ENCODE data around the gene CARD19.

Gene CARD19

DNA sequence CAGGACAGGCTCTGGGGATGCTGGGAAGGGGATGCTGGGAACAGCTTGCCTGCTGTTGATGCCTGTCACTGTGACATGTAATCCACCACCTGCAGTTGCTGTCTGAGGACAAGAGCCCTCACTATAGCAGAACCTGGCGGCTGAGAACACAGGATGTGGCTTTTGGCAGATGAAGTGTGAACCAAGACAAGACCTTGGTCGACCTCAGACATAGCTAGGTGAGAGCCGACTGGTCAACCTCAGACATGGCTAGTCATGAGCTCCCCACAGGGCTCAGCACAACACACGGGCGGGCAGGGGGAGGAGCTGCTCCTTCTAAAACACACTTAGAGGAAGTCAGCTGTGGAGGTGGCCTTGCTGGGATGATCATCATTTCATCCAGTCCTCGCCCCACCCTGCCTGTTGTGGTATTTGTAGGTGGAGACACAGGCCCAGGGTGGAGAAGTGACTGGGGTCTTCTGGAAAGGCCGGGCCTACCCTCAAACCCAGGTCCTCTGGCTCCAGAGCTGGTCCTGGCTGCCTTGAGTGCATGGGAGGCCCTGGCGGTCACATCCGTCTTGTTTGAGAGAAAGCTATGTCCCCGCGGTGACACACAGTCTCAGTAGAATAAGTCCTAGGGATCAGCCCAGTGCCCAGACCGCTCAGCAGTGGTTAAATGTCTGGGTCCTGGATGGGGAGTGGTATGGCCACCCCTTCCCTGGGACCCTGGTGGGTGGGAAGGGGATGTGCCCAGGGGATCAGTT lies 31.5 kb upstream of the CARD19 start:
- DNase-seq: peak; percentile 89

DNA sequence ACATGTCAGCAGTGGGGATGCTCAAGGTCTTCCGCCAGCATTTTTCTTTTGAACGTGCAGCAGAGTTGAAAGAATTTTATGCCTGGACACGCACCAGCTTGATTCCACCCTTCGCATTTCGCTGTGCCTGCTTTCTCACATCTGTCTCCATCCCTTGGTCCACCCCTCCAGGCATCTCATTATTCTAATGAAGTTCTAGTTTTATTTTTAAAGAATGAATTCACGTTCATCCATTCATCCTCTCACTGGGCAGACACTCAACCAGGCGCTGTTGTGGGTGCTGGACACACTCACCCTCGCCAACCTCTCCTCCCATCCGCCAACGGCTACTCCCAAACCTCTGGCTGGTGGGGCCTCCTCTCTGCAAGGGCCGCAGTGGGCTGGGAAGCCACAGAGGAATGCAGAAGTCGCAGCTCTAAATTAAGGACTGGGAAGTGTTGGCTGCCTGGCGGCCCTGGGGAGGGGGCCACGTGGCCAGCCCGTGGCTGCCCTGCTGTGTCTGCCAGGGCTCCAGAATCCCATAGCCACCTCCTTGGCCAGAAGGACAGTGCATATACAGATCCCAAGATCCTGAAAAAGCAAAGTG lies 30.8 kb upstream of the CARD19 start:
- no peak for DNase-seq

DNA sequence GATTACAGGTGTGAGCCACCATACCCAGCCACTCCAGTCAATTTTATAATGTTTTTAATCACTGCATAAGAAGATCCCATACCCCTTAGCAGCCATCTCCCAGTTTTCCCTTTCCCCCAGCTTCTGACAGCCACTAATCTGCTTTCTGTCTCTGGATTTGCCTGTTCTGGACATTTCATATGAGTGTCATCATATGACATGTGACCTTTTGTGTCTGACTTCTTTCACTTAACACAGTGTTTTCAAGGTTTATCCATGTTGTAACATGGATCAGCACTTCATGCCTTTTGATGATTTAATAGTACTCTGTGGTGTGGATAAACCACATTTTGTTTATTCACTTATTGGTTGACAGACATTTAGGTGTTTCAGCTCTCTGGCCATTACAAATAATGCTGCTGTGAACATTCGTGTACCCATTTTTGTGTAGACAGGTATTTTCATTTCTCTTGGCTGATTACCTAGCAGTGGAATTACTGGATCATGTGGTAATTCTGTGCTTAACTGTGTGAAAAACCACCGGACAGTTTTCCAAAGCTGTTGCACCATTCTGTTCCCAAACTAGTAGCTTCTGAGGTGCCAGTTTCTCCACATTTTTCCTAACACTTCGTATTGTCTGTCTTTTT lies 28.9 kb upstream of the CARD19 start:
- DNase-seq: no peak

DNA sequence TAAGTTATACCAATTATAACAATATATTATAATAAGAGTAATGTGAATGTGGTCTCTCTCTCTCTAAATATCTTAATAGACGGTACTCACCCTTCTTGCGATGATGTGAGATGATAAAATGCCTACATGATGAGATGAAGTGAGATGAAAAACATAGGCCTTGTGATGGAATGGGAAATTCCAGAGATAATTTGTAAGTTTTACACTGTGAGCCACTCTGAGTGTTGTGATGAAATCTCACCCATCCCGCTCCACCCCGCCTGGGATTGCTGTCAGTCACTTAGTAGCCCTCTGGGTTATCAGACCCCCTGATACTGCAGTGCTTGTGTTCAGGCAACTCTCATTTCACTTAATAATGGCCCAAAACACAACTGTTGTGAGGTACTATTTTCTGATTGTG lies 27.1 kb upstream of the CARD19 start:
- no peak for DNase-seq

DNA sequence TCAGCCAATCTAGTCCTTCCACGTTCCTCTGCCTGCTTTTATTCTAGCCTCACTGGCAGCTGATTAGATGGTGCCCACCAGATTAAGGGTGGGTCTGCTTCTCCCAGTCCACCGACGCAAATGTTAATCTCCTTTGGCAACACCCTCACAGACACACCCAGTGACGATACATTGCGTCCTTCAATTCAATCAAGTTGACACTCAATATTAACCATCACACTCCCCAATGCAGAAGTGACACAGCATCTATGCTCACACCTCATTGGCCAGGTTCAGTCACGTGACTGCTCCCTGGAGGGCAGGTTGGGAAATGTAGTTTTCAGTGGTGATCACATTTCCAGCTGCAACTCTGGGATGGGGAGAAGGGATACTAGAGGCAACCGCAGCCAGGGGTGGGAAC lies 24.6 kb upstream of the CARD19 start:
- DNase-seq: no peak

DNA sequence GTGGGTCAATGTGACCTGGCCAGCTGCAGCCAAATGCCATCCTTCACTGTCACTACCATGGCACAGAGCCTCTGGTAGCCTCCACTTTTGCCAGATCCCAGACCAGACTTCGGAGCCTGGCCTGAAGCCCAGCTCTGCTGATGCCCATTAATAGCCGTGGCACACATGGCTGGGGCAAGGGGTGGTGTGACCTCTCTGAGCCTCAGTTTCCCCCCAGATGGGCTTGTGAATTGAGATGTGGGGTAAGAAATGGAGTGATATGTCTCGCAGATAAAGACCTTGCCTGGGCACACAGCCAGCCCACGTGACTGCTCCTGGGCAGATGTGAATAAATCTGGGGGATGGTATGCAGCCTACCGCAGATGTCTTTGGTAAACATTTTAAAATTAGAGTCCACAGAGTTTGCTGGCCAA lies 23.6 kb upstream of the CARD19 start:
- DNase-seq: no peak

DNA sequence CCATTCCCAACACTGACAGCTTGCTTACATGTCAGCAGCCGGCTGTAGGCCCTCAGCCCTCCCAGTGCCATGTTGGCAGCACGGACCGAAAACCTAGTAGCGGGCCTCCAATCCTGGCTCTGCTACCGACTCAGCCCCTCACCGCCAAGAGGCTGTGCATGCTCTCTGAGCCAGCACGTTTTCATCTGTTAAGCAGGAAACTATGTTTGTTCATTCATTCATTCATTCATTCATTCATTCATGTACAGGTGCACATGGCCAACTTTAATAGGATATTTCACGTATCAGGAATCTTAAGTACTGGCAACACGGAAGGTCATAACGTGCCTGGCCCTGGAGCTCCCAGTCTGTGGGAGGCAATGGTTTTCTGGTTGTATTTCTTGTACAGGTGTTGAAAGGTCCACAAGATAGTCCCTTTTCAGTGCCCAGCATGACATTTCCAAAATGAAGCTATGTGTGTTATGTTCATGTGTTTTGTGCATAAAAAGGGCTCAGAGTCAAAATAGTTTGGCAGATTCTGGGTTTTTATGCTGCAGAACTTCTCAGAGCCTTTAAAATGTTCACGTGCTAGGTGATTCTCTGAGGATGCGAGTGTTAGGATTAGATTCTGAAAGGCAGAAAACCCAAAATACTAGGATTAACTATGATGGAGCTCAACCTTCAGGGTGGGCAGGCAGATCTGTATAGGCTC lies 19.8 kb upstream of the CARD19 start:
- no peak for DNase-seq

DNA sequence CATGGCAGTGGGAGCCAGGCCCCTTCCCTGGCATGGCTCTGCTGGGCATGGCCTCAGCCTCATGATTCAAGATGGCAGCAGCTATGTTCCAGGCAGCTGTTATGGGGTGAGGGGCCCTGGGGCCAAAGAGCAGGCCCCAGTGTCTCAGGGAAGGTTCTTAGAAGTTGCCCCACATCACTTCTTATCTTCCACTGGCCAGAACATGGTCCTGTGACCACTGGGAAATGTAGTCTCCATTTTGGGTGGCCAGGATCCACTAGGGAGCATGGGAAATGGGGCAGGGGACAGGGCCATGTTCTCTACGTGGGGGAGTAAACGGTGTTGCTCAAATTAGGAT lies 19.3 kb upstream of the CARD19 start:
- DNase-seq: no peak

DNA sequence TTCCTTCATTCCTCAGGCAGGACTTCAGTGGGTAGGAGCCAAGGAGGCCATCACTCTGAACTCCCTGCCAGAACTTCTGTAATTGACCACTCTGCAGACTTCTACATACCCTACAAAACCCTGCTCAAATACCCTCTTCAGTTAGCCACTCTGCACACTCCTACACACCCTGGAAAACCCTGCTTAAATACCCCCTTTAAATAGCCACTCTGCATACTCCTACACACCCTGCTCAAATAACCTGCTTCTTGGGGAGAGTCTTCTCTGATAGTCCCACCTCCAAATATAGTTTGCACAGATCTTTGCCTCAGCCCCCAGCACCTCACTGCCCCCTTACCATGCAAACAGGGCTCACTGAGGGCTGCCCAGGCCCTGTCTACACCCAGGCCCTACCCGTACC lies 18.6 kb upstream of the CARD19 start:
- no peak for DNase-seq

DNA sequence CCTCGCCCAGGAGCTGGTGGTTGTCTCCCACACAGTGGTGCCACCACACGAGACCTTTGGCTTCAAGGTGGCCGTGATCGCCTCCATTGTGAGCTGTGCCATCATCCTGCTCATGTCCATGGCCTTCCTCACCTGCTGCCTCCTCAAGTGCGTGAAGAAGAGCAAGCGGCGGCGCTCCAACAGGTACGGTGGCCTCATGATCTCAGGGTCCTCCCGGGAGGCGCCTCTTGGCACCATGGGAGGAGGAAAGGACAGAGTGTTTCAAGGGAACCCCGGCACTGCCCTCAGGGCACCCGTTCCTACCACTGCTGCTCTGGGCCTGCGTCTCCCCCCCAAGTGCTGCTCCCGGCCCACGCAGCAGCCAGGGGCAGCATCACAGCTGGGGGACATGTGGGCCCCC lies 18.2 kb upstream of the CARD19 start:
- DNase-seq: no peak

DNA sequence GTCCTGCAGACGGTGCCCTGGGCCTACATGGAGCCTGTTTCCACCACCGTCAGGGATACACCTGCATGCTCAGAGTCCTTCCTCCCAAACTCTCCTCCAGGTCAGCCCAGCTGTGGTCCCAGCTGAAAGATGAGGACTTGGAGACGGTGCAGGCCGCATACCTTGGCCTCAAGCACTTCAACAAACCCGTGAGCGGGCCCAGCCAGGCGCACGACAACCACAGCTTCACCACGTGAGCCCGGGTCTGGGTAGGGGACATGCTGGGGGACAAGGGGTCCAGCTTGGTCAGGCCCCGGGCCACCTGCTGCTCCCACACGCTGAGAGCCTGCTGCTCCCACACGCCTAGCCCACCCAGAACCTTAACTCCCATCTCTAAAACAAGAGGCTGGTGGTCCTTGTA lies 16.6 kb upstream of the CARD19 start:
- DNase-seq: no peak

DNA sequence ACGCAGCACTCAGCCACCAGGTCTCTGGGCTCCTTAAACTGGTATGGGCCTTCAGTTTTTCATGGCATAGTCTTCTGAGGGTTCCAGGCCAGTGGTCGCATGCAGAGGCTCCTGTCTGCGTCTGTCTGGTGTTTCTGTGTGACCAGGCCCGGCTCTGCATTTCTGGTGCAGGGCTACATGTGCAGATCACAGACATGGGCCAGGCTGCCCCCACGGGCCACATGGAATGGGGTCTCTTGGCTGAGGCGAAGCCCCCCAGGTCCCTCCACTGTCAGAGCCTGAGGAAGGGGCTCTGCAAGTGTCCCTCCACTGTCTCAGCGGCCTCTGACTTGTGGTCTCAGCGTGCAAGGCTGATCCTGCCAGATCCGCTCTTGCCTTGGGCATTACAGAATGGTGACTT lies 15.6 kb upstream of the CARD19 start:
- no peak for DNase-seq

DNA sequence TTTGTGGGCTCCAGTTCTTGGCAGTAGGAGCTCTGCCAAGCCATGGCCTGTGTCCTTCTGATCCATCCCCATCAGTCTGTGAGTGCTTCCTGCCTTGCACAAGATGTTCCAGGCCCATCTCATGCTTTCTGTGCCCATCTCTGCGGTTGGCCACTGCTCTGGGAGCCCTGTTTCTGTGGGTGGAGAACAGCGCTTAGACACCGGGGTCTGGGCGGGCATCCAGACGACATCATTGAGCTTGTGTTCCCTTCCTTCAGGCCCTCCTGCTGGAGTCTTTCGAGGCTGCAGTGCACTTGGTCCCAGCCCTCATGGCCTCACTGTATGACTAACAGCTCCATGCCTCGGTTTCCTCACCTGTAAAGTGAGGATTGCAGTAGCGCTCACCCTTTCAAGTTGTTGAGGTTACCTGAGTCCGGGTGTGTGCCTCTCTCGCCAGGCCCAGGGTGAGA lies 14.9 kb upstream of the CARD19 start:
- no peak for DNase-seq

DNA sequence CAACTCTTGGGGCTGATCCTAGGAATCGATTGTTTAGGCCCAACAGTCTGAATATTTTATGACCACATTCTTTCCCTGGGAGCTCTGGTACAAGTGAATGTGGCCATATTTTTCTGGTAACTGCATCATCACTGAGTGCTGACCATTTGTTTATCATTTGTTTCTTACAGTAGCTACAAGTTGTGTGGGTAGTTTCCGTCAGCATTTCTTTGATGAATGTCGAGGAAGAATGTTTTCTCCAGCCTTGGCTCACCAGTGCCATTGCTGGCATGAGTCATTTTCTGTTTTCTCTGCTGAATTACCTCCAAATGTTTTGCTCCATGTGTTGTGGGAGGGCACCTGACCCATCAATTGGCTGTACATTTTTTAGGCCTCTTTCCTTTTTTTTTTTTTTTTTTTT lies 14.1 kb upstream of the CARD19 start:
- no peak for DNase-seq

DNA sequence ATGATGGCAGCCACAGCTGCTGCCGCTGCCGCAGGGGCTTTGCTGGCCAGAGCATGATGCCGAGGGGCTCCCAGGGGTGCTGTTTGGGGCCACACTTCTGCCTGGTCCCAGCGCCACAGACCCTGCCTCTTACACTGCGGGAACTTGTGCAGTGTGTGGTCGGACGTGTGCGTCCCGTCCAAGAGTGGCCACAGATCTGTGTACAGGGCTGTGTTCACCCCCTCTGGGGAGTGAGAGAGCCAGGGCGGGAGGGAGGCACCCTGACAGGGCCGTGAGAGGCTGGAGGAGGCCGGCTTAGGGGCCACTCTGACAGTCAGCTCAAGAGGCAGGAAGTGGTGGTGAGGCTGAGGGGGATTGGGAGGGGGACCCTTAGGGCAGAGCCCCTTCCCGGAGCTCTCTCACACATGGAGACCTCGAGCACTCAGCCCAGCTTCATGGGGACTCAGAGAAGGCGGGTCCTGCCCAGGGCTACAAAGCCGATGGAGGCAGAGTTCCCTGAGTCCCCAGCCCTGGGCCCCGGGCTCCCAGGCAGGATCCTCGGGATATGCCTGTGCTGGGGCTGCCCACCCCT lies 13.1 kb upstream of the CARD19 start:
- DNase-seq: no peak

DNA sequence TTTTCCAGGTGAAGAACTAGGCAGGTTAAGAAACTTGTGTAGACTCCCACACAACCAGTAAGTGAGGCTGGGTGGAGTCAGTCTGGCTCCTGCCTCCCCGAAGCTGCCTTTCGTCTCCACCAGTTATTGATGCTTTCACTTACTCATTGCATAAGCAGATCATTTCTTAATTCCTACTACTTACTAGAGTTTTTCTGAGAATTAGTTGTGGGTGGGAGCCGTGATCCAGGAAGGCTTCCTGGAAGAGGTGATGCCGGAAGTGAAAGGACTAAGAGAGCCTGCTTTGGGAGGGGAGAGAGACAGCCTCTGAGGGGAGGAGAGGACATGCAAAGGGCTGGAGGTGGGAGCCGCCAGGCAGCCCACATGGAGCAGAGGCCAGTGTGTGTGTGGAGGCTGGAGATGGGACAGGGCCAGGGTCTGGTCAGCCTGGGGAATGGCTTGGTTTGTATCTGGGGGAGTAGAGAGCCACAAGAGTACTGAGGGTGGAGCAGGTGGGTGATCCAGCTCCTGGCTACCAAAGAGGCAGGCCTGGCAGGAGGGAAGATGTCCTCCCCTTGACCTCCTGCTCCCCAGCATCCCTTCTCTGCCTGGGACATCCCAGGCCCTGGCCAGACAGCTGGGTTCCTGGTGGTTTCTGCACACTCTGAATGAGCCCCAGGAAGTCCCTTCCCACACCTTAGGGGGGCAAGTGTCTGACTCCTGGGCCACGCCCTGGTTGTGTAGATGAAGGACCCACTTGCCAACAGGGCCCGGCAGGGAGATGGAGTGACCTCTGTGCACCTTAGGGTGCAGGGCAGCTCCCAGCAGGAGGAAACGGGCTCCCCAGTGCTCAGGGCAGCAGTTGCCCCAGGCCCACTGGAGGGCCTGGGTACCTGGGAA lies 12.2 kb upstream of the CARD19 start:
- DNase-seq: no peak

DNA sequence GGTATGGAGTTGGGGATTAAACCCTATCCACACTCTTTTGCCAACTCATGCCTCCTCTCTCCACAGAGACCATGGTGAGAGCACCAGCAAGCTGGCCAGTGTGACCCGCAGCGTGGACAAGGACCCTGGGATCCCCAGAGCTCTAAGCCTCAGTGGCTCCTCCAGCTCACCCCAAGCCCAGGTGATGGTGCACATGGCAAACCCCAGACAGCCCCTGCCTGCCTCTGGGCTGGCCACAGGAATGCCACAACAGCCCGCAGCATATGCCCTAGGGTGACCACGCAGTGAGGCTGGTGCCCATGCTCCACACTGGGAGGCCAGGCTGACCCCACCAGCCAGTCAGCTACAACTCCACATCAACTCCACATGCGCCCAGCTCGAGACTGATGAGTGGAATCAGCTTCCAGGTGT lies 11.5 kb upstream of the CARD19 start:
- no peak for DNase-seq

DNA sequence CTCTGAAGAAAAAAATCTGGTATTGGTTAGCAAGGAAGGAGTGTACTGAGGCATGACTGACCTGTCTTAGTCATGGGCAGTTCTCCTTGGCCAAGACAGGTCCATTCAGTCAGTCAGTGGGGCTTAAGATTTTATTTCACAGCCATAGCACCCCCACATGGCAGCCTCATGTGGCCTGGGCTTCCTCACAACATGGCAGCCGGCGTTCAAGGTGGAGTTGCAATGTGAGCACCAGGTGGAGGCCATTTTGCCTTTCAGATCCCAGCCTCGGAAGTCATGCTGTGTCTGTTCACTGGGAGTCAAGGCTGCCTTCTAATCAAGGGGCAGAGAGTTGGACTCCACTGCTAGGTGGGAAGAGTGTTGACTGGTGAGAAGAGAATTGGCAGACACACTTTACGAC lies 10.3 kb upstream of the CARD19 start:
- no peak for DNase-seq

DNA sequence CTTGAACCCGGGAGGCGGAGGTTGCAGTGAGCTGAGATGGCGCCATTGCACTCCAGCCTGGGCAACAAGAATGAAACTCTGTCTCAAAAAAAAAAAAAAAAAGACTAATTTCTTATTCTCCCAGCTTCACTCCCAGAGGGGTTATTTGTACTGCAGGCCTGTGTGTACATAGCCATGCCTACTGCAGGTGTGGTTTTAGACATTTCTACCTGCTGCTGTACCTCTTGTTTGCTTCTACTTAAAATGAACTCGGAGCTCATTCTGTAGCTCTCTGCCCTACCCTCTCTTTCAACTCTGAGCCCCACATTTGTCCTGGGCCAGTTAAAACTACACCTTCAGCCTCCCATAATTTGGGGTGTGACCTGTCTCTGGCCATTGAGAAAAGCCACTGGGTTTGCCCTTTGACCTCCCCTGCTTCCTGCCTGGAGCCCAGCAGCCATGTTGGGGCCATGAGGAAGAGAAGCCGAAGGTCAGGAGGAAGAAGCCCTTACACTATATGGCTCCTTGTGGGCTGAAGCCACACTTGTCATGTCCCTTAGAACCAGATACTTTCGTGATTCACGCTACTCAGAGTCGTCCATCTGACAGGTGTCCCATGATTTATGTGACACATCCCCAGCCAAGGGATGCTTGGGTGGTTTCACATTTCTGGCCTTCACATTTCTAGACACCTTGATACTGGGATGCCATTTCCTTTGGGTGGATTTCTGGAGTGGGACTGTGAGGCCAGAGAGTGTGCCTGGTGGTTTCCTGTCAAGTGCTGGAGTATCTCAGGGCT lies 9.4 kb upstream of the CARD19 start:
- DNase-seq: no peak

DNA sequence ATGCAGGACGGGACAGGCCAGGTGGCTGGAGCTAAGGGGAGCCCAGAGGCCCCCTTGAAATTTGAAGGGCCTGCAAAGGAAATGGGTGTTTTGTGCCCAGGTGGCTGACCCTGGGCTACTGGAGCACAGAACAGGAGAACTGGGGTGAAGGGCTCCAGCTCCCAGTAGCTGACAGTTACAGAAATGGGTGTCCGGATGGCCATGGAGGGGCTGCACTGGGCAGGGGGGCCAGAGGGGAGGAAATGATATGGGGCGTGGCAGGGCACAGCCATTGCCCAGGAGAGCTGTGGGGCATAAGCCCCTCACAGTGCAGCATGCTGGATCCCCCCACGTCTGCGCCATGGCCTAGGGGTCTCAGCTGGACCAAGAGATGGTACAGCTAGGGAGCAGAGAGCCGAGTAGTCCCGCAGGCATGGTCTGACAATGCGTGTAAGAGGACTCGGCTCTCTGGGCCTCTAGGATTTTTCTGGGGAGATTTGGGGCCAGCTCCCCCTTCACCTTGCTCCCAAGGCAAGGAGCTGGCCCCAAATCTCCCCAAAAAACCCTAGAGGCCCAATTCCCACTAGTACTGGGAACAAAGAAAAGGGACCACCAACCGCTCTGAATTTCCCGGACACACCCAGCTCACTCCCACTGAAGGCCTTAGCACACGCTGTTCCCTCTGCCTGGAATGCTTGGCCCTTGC lies 7.9 kb upstream of the CARD19 start:
- no peak for DNase-seq

DNA sequence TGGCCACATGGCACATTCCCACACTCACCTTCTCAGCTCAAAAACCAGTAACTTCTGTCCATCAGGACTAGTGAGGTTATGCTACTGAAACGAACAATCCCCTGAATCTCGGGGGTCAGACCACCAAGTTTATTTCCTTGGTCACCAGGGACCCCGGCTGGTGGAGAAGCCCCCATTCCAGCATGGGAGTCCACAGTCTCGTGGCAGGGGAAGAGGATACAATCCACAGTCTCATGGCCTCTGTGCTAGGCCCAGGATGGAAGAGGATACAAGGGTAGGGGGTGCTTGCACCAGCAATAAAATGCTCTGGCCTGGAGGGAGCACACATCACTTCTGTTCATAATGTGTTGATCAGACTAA lies 7.4 kb upstream of the CARD19 start:
- DNase-seq: no peak
